GM18498 (cell line): Measurements from ENCODE around the gene NLK.

Experiments used
- ATAC-seq: cut with Tn5 transposase; IDR thresholded peaks from one replicate; pipeline ENCODE4 v1.9.1; 2021; ENCODE audit warnings: mild to moderate bottlenecking, moderate library complexity; ENCODE audit not compliant: unreplicated experiment

Gene NLK

DNA sequence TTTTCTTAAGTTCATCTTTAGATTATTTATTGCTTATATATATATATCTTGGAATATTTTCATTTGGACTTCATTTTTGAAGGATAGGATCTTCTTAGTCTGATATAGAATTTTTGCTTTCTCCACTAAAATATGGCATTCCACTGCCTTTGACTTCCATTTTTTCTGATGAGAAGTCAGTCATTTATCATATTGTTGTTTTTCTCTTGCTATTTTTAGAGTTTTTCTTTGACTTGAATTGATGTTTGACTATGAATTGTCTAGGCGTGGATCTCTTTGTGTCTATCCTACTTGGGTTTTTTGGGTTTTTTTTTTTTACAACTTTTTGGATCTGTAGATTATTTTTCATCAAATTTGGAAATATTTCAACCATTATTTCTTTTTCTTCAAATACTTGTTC, 67.7 kb downstream of the NLK start:
- ATAC-seq = no peak

DNA sequence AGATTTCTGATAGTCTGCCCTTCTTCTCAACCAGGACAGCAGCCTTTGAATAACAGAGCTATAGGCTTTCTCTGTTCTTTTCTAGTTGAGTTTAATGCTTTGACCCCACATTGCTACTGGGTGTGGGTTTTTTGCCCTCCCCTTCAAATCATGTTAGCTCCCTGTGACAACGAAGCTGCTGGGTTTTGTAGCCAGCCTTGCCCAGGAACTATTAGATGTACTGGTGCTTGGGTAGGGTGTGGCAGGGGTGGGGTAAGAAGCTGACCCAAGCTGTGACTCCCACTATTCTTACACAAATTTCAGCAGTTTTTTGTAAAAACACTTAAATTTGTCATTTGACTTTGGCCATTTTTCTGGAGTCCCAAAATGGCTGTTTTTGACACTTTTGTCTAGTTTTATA, 69.7 kb downstream of the NLK start:
- no peak for ATAC-seq

GRCh38 chr17:28112606-28113005, 70.1 kb downstream of the NLK start:
- ATAC-seq = no peak

DNA sequence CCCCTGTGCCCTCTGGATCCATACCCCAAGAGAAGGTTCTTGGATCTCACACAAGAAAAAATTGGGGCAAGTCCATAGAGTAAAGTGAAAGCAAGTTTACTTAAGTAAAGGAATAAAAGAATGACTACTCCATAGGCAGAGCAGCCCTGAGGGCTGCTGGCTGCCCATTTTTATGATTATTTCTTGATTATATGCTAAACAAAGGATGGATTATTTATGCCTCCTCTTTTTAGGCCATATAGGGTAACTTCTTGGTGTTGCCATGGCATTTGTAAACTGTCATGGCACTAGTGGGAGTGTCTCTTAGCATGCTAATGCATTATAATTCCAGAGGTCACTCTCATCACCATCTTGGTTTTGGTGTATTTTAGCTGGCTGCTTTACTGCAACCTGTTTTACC, 70.8 kb downstream of the NLK start:
- ATAC-seq = no peak

GRCh38 chr17:28115046-28115445, 72.6 kb downstream of the NLK start:
- no peak for ATAC-seq

GRCh38 chr17:28117304-28117703, 74.8 kb downstream of the NLK start:
- ATAC-seq = no peak

DNA sequence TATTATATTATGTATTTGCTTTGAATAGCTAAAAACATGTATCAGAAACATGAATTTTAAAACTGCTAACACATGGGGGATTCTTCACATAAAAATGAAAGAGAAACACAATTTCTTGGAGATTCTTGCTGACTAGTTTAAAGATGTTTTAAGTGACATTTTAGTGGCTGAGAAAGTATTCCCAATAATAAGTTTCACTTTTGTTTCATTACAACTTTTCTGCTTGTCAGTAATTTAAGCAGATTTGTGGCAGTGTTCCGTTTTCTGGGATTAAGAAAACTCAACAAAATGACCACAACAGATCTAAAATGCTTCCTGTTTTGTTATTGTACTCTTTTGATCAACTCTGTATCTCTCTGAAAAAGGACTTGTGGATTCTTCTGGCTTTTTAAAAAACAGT, 75.9 kb downstream of the NLK start:
- ATAC-seq = no peak

- ATAC-seq = no peak
Observed at GRCh38 chr17:28119046-28119445, 76.6 kb downstream of the NLK start.

DNA sequence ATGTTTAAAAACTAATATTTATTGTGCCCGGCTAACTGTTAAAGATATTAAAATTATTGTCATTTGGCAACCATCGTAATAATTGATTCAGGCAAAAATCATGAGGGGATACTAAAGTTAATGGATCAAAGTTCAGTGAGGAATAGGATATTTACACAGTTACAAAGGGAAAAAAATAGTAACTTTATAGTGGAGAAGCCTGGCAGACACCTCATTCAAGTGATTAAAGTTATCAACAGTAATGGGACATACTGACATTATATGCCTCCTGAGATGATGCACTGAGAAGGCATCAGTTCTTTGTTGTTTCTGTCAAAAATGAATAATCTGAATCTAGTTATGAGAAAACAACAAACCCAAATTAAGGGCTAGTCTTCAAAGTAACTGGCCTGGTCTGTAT, 77.1 kb downstream of the NLK start:
- ATAC-seq = no peak

DNA sequence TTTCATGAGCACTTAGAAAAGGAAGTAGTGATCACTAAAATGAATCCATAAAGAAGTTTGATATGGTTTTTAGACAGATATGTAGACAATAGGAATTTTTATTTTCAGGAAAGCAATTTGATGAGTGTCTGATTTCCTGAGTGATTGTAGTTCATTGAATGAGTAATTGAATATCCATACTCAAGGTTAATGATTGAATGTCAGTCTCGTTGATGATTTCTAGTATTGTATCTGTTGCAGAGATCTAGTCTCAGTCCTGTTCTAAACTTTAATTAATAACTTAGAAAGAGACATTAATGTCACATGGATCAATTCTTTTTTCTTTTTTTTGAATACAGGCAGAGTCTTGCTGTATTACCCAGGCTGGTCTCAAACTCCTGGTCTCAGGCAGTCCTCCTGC, 78.3 kb downstream of the NLK start:
- no peak for ATAC-seq

GRCh38 chr17:28124962-28125361, 82.5 kb downstream of the NLK start:
- no peak for ATAC-seq

GRCh38 chr17:28125526-28126378, 83.3 kb downstream of the NLK start:
- no peak for ATAC-seq

GRCh38 chr17:28127196-28127595, 84.7 kb downstream of the NLK start:
- no peak for ATAC-seq

GRCh38 chr17:28128779-28129178, 86.3 kb downstream of the NLK start:
- ATAC-seq = no peak

GRCh38 chr17:28130472-28130871, 88.0 kb downstream of the NLK start:
- no peak for ATAC-seq

DNA sequence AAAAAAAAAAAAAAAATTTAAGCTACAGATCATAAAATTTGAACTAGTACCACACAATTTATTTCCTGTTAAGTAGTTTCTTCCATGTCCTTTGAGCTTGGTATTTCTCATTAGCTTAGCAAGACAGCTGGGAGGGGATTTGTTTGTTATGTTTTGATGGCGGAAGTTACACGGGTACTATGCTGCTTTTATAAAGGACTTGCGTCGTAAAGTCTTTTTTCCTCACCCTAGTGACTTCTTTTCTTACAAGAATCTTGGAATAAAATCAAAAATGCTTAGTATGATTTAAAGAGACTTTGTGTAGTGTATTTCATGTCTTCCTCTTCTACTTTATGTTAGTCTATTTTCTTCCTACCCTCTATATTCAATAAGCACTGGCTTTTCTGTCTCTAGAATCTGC, 89.1 kb downstream of the NLK start:
- ATAC-seq = no peak

DNA sequence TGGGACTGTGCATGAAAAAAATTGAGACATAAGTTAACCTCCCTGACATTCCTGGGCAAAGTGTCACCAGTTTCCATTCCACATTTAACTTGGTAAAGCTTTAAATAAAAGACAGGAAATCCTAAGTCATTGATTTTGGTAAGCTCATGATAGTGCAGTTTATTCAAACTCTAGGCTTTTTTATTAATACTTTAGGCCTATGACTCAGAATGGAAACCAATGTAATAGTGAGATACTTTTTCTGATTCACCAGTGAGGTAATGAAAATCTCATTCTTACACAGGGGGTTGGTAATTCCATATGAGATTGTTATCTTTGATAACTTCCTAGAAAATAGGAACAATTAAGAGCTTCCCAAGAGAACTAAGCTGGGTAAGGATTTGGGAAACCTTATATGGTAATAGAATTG, 91.1 kb downstream of the NLK start:
- no peak for ATAC-seq

- no peak for ATAC-seq
Observed at GRCh38 chr17:28136923-28137322, 94.4 kb downstream of the NLK start.

- ATAC-seq = no peak
Observed at GRCh38 chr17:28139822-28140221, 97.3 kb downstream of the NLK start.

DNA sequence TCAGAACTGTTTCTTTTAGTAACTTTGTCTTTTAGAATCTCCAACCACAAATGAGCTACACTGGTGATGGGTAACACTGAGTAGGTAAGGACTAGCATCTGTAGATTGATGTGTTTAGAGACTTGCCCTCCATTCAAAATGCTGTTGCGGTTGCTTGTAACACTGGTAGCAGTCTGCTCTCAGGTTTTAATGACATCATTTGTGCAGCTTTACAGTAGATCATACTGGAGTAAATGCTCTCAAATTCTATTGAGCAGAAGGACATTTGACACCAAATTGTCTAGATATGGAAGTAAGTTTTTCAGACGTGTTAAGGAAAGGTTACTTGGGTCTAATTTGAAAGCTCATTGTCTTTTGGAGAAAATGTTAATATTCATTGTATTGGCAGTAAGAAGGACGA, 98.8 kb downstream of the NLK start:
- ATAC-seq = no peak

GRCh38 chr17:28141773-28142172, 99.3 kb downstream of the NLK start:
- no peak for ATAC-seq

- ATAC-seq = no peak
Observed at GRCh38 chr17:28142305-28142704, 99.8 kb downstream of the NLK start.

DNA sequence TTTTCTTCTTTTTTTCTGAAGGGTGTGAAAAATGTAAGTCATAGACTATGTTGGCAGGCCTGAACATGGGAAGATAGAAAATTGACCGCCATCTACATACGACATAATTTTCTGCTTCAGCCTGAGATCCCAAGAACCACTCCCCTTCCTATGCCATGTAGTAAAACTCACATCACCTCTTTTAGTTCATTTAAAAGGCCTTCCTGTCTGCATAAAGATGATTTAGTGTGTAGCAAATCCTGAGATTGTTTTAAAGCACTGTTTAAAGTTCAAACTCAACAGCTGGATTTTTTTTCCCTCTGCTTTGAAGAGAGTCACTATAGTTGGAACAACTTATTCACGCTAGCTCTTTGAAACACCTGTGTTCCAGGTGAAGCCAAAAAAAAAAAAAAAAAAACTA, 101.5 kb downstream of the NLK start:
- no peak for ATAC-seq
